D721Med (cell line): ENCODE results near the gene BCAS2.
"Not testable (repeated sequence)": the region's sequence is repeated elsewhere in the genome, so short reads cannot be mapped to it uniquely, and the experiment has no call there.

Source experiments
- DNase-seq: peaks from one replicate; pipeline ENCODE4 v3.0.0; 2011; ENCODE audit warnings: low spot score; ENCODE audit not compliant: insufficient read length
- FAIRE-seq: peaks from 2 replicates; lab custom pipeline; 2011; peaks lifted over from hg19 to GRCh38; lab: Jason Lieb, UNC
- TF ChIP-seq, protein P1 (sequence below): IDR thresholded peaks from 2 replicates; pipeline ENCODE4 v1.5.1; 2012; ENCODE audit warnings: mild to moderate bottlenecking, control low read depth; ENCODE audit not compliant: insufficient read depth; ENCODE audit errors: missing control alignments

Gene BCAS2

GRCh38 chr1:114588196-114588689 is 6.8 kb upstream of the BCAS2 start:
- DNase-seq (no peak), FAIRE-seq (no peak)

DNA sequence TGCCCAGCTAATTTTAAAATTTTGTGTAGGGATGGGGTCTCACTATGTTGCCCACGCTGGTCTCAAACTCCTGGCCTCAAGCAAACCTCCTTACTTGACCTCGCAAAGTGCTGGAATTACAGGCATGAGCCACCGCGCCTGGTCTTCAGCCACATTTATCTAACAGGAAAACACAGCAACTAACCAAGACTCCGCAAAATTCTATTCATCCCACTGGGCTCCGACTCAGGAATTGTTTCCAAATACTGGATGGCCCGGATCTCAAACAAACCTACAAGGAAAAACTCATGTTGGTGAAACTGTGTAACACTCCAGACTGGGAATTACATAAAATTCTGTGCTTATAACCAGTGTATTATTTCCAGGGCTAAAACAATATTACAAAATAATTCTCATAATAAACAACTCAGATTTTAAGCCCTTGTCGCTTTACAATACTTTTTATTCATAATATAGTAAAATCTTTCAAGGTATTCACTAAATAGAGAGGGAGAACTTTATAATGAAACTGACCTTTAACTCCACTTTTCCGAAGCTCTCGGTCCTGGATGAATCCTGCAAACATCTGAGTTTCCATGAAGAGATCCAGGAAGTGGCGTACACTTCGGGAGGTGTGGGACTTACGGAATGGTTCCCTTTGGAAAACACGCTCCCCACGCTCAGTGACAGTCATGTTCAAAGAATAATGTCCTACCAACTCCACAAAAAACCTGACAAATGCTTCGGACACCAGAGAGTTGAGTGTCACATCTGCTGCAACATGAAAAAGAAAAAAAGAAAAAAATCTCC is 6.0 kb upstream of the BCAS2 start:
- TF ChIP-seq, protein P1, sequence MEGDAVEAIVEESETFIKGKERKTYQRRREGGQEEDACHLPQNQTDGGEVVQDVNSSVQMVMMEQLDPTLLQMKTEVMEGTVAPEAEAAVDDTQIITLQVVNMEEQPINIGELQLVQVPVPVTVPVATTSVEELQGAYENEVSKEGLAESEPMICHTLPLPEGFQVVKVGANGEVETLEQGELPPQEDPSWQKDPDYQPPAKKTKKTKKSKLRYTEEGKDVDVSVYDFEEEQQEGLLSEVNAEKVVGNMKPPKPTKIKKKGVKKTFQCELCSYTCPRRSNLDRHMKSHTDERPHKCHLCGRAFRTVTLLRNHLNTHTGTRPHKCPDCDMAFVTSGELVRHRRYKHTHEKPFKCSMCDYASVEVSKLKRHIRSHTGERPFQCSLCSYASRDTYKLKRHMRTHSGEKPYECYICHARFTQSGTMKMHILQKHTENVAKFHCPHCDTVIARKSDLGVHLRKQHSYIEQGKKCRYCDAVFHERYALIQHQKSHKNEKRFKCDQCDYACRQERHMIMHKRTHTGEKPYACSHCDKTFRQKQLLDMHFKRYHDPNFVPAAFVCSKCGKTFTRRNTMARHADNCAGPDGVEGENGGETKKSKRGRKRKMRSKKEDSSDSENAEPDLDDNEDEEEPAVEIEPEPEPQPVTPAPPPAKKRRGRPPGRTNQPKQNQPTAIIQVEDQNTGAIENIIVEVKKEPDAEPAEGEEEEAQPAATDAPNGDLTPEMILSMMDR: no peak
- FAIRE-seq (no peak), DNase-seq (no peak)

More at GRCh38 chr1:114588196-114588689, 6.8 kb upstream of the BCAS2 start:
- TF ChIP-seq, protein P1: no peak

DNA sequence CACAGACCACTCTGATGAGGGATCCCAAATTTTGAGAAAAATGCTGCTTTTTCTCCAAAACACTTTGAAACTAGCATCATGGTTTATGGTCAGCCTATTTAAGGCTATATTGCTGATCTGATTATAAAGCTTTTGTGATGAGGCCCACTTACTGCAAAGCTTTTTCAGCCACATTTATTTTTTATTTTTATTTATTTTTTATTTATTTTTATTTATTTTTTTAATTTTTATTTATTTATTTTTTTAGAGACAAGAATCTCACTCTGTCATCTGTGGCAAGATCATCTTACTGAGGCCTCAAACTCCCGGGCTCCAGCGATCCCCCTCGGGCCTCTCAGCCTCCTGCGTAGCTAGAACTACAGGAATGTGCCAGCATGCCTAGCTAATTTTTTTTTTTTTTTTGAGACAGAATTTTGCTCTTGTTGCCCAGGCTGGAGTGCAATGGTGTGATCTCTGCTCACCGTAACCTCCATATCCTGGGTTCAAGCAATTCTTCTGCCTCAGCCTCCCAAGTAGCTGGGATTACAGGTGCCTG is 5.2 kb upstream of the BCAS2 start:
- TF ChIP-seq, protein P1: no peak
- no peak for DNase-seq
- no peak for FAIRE-seq

DNA sequence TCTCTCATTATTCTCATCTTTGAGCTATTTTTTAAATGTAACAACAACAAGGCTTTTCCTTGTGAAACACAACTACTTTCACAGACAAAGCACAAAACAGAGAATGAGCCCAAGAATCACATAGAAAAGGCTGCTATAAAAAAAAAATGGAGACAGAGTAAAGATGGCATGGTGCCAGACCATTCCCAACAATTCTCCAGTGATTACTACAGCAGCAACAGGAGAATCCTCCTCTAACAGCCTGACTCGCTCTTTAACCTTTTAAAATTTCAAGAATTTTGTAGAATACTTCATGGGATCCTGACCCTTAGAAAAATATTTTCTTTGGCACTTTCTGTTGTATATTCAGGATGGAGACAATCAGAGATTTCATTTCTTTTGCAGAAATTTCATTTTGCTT is 3.8 kb upstream of the BCAS2 start:
- TF ChIP-seq, protein P1: no peak
- DNase-seq: no peak
- no peak for FAIRE-seq

GRCh38 chr1:114574365-114574764 is 7.0 kb downstream of the BCAS2 start:
- TF ChIP-seq, protein P1: no peak
- no peak for DNase-seq
- FAIRE-seq: no peak

DNA sequence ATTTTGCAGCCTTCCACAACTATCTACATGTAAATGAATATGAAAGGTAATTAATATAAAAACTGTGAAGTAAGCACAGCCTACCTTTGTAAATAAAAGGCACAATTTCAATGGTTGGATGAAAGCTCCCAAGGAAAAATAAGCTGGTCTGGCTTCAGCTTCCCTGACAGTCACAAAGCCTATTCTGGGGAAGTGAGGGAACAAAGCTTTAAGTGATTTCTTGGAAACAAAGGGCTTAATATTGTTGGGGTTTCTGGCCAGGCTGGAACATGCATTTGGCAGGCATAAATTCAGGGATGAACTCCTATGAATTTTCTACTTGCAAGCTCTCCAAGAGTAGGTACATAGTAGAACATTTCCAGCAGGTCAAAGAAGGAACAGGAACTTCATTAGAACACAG is 17.3 kb downstream of the BCAS2 start:
- TF ChIP-seq, protein P1: no peak
- no peak for FAIRE-seq
- no peak for DNase-seq

GRCh38 chr1:114562978-114563510 is 18.4 kb downstream of the BCAS2 start:
- not testable (repeated sequence) for FAIRE-seq, DNase-seq
